NB4 (cell line): ENCODE data around the gene COL4A2.

Source experiments
- CTCF ChIP-seq: IDR thresholded peaks from one replicate; pipeline ENCODE4 v1.5.1; 2012; ENCODE audit warnings: low read depth, low read length
- MAX ChIP-seq: IDR thresholded peaks from 2 replicates; pipeline ENCODE4 v1.6.1; 2011; ENCODE audit warnings: low read depth, low read length

GRCh38 chr13:110339263-110339662 is 32.2 kb downstream of the COL4A2 start:
- TF ChIP-seq CTCF (no peak), MAX (no peak)
